HG02623 (cell line): Measurements from ENCODE around the gene SLC25A21.

Experiments used
- ATAC-seq: cut with Tn5 transposase; IDR thresholded peaks from one replicate; pipeline ENCODE4 v1.9.1; 2021; ENCODE audit warnings: moderate library complexity; ENCODE audit not compliant: unreplicated experiment

Gene SLC25A21

DNA sequence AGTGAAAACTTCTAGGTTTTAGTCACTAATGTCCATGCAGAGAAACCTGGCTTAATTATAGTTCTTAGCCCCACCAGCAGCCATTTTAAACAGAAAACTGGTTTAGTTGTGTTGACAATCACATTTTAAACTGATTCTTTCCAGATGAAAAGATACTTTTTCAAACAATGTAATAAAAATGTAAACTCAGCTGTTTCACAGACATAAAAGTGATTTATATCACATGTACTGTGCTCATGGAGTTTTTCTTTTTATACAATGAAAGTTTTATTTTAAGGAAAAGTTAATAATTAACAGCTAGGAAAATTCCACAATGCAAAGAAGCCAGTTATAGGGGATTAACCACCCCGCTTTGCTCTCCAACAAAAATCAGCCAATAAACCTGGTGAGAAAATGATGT lies 381.0 kb downstream of the SLC25A21 start:
- ATAC-seq = no peak

DNA sequence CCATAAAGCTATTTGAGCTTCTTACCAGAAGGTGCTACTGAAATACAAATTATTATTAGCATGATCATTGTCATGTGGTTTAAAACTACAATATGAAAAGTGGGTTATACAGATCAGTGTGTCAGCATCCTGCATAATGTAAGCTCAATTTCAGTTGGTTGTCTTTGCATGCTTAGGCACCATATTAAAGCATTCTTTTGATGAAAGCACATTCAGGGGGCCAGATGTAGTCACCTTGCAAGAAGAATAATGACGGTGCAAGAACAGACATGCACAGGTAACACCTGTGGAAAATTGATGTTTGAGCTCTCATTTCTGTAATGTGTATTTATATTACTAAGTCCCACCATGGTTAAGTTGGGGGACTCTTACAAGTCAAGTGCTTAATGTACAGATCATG lies 386.9 kb downstream of the SLC25A21 start:
- no peak for ATAC-seq

DNA sequence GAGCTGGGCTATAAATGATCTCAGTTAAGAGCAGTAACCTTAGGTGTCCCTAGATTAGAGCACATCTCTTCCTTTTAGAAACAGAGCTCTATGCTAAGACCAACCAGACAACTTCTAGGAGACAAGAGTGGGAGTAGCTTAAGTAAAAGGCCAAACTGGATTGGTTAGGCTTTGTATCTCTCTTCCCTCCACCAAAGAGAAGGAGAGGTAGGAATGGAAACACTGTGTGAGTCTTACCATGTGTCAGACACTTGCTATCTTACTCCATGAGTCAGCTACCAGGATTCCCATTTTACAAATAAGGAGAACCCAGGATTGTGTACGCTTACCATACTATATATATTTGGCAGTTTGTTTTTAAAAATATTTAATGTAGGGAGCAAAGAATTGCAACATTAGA lies 387.9 kb downstream of the SLC25A21 start:
- no peak for ATAC-seq

DNA sequence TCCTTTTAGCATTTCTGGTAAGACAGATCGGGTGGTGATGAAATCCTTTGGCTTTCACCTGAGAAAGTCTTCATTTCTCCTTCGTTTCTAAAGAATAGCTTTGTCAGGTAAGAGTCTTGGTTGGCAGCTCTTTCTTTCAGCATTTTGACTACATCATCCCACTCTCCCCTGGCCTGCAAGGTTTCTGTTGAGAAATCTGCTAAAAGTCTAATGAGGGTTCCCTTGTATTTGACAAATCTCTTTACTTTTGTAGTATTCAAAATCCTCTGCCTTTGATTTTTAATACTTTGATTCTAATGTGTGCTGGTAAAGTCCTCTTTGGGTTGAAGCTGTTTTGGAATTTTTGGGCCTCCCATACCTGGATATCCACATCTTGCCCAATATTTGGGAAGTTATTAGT lies 390.5 kb downstream of the SLC25A21 start:
- no peak for ATAC-seq

DNA sequence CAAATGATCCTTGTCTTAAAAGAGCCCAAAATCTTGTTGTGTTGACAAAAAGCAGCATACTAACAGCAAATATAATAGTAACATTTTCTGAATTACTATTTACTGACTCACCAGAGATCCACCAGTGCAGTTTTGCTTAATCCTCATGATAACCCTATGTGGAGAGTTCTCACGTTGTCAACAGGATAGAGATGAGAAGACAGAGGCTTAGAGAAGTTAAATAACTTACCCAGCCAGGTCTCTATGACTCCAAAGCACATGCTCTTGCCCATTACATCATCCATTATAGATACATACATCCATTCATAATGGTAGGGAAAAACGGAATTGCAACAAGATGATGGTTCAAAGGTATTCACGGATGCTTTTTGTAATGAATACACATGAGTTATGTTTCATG lies 398.8 kb downstream of the SLC25A21 start:
- no peak for ATAC-seq

DNA sequence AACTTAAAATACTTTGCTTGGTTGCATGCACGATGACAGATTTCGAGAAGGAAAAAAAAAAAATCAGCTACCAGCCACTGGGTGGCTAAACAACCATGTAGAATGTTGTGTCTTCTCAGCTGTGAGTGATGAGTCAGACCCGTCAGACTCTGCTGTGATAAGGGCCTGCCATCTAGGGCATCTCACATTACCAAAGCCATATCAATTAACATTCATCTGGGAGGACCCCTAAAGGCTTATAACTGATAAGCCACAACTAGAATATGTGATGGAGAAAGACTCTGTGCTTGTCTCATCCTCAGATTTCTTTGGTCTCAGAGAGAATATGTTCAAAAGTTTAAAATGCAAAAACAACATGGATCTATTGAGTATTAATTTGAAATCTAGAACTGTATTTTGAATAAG lies 399.3 kb downstream of the SLC25A21 start:
- no peak for ATAC-seq

DNA sequence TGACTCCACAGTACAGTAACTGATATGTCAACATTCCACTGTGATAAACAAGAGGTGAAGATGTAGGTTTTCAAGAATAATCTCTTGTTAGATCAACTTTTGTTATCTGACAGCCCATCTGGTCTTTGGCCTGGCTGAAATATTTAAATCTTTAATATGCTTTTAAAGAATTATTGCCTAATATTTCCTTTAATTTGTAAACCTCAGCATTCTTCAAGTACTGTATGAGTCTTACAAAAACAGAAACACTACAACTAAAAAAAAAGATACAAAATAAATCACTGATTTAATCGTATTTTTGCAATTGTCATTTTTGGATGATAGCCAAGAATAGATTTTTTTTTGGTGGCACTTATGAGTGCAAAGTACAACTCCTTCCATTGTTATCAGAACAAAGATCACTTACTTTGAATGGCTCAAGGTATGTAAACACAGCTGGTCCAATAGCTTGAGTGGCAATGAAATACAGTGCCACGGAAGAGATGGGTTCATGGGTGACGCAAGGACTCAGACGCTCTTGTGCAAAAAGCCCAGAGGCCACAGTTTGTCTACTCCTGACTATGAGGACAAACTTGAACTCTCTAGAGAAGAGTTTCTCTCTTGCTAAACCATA lies 401.3 kb downstream of the SLC25A21 start:
- no peak for ATAC-seq

DNA sequence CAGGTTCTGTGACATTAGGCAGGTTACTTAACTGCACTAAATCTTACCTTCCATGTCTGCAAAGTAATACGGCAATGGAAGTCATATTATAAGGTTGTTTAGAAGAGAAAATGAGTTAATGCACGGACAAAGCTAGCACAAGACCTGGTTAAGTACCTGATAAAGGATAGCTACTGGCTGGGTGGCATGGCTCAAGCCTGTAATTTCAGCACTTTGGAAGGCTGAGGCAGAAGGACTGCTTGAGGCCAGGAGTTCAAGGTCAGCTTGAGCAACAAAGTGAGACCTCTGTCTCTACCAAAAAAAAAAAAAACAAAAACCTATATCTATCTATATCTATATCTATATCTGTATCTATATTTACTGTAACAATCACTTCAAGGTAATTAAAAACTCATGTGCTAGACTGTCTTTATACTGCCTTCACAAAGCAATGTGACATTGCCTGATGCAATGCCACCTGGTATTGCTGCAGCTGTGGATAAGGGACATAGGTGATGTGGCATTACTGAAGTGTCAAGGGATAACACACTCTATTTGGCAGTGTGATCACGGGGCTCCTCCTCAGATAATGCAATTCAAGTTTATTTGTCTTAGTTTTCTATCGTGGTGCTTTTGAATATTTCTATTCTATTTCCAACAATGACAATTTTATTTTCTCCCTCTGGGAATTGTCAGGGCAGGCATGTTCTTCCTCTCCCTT lies 403.6 kb downstream of the SLC25A21 start:
- no peak for ATAC-seq

DNA sequence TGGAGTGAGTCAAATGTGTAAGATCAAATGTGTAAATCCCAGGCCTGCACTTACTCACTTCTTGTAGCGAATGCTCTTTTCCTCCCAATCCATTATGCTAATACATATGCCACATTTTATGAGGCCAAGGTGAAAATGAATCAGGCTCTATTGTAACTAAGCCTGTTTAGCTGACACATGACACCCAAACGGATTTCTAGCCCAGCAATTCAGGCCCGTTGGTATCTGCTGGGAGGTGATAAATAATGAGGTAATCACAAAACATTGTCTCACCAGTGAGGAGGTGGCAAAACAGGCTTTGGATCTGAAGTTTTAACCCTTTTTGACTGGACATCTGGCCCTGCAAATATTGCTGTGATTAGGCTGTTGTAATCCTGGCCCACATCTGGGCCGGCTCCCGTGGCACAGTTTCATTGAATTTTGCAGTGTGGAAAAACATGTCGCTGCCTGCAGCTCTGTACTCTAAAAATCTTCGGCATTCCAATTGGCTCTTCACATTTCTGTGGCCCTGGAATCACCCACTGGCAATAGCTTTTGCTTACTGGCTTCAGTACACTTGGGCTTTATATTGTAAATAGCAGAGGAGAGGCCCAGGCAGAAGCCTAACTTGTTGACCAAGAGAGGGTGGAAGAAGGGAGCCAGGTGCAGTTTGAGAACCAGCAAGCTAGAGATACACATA lies 404.7 kb downstream of the SLC25A21 start:
- ATAC-seq = no peak

DNA sequence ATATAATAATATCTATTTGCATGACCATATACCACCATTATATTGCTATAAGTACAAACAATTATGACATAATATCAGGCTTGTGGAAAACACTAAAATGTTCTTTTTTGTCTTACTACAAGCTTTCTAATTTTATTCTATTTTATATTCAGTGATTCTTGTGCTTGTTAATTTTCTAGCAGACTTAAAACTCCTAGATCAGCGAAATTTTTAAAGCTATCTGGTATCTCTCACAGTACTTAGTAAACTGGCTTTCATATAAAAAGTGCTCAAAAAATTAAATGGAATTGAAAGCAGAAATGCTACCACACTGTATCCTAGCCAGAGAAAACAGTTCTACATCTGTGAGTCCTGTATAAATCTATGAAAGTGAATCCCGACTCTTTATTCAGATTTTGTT lies 405.4 kb downstream of the SLC25A21 start:
- no peak for ATAC-seq

DNA sequence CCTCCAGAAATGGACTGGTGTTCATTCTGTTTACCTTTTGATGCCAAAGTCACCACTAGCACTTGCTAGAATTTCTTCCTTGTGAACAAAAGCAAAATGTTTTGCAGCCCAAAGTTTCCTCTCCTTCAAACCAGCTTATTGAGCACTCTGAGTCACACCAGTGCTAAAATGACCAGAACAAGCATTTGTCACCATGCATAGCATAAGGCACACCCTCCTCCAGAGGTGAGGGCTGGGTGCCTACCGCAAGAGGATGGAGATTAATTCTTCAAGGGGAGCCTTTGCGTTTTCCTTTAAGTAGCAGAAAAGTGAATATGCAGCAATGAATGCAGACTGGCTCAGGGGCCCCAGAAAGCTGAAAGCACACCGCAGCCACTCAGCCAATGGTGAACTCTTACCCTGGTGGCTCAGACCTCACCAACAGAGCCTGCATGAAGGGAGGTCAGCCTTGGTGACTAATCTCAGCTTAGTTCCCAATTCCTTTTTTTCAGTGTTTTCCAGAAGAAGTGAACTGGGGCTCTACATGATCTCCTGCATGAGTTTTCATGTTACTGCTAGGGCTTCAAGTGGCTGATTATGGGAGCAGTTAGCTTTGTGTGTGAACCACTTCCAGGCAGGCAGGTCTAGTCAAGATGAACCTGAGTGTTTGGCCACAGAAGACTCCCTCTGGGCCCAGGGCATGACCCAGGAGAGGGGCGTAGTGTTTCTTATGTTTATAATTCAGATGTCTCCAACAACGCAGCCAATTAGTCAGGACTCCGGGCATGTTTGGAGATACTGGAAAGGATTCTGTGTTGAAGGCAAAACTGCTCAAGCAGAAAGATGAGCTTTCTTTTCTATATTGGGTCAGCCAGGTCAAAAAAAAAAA lies 414.4 kb downstream of the SLC25A21 start:
- ATAC-seq = no peak

DNA sequence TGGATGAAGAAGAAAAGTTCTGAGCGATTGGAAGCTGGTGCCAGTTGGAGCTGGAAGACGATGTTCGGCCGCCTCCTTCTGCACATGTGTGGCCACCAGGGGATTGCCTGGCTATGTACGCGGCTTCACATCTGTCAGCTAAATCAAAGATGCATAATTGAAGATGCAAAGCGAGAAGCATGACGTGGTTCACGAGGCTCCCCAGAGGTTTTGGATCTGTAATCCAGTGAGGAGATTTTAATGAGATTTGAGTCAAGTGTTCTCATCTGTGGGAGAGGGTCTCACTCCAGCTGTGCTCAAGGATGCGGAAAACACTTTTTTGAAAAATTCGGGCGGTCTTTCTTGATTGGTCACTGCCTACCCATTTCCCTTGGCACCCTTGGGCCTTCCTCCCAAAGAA lies 416.2 kb downstream of the SLC25A21 start:
- no peak for ATAC-seq

DNA sequence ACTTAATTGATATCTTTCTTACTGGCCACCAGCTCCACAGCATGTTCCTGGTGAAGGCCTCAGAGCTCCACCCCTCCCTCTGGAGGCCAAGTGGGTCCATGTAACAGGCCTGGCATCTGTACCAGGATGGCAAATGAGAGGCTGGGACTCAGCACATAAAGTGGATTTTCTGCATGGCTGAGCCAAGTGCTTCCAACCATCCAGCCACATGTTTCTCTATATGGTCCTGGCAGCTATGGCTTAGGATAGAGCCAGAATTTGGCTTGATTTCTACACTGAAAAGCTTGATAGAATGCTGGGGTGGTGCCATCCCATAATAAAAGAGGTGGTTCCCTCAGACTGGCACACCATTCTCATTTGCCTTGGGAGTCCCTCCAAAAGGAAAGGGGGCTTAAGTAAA lies 416.6 kb downstream of the SLC25A21 start:
- ATAC-seq = no peak

DNA sequence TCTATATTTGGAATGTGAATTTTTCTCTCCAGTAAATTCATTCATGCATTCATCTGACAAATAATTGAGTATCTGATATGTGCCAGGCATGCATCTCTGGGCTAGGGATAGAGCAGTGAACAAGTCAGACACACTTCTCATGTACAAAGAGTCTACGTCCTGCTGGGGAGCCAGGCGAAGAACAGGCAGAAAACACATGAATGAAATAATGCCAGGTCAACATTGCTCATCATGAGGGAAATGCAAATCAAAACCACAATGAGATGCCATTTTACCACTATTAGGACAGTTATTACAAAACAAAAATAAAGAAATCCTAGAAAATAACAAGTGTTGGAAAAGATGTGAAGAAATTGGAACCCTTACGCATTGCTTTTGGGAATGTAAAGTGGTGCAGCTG lies 420.5 kb downstream of the SLC25A21 start:
- ATAC-seq = no peak

DNA sequence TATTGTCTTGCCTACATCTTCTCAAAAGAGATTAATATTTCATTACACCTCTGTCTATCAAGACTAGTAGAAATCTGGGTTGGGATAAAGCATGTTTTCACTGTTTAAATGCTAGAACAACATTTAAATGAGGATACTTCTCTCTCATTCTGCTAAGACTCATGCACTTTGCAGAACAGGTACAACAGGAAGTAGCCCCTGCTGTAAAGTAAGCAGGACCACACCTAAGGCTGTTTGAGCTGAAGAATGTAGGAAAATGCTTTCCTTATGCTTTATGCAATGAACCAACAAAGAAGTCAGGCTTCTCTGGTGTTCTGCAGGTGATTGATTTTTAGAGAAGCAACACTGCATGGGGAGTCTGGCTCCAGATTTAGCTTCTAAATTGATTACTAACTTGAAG lies 421.3 kb downstream of the SLC25A21 start:
- no peak for ATAC-seq

DNA sequence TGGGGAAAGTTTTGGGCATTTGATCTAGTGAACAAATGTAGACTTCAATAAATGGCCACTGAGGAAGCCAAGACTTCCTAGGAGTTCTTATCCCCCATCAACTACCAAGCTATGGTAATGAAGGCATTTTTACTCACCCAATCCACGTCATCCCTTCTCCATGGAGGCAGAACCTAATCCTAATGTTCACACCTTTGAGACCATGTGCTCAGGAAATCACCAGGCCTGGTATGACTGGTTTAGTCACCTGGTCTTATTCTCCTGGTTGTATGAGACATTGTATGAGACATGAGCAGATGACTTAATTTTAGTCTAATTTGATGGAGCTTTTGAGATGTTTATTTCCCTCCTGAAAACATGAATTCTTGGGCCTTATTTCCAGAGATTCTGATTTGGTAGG lies 422.2 kb downstream of the SLC25A21 start:
- ATAC-seq = no peak

DNA sequence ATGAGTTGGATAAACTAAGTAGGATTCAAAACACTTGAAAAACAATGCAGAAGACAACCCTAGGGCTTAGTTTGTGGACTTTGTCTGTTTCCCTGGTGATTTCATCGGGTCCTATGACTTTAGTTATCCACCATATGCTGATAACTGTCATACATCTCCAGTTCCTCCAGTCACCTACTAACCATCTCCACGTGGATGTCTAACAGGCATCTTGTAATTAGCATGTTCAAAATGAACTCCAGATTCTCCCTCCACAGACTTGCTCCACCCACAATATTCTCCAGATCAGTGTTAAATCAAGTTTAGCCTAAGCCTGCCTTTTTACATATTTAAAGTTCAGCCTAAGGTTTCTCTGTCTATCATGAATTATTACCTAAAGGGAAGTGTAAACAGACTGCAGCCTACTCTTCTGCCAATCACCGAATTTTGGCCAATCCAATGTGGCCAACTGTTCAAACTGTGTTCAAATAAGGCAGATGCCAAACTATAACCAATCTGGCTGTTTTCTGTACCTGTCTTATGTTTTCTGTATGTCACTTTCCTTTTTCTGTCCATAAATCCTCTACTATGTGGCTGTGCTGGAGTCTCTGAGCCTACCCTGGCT lies 423.7 kb downstream of the SLC25A21 start:
- ATAC-seq = no peak

DNA sequence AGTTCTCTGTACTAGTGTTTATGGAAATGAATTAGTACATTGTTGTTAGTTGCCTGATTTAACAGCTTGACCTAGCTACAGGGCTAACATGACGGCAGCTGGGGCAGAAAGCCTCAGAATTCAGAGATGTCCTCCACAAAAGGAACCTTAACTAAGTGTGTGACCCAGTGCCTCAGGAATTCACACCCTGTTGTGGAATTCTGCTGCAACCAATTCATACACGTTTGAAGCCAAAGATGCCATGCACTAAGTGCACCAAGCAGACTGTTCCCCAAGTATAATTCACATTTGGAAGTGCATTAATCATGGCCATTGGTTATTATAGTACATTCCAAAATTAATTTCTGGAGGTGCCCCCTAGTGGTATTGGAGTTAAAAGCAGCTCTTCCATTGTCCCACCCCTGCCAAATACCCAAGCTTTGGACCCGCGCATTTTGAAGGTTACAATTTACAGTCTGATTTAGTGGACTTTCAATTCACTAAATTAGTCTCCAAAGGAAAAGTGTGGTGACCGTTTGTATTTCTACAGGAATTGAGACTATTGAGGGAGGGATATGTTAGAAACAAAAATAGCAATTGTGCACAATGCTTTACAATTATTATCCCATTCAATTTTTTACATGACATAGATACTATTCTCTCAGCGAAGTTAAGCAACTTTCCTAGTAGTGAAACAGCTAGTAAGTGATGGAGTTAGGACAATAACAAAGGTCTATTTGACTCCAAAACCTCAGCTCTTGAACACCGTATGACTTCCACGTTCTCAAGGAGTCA lies 424.8 kb downstream of the SLC25A21 start:
- ATAC-seq = no peak

DNA sequence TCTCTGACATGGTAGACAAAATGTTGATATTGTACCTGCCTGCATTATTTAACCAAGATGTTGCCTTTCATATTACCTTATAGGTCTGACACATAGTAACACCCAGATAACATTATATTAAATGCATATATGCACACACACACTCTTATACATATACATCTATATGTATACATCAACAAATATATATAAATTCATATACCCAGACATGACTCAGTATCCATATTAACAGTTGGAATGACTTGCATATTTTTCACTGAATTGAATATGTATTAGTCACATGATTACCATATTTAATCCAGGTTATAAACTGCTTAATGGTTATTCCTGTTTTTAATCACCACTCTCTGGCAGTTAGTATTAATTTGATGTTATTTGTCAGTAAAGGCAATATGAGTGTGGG lies 425.5 kb downstream of the SLC25A21 start:
- ATAC-seq = no peak

DNA sequence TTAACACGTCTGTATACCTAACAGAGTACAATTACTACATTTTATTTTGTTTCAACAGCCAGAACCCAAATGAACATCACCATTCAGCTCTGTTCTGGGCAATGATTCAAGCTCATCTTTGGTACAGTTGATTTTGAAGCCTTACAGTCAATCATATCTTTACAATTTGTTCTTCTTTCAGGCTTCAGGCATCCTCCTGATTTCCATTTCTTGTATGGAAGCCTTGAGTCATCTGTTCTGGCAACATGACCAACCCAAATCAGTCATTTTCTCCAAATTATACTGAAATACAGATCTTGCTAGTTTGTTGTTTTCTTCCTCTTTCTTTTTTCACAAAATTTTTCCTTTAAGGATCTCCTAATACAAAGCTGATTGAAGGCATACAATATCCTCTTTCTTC lies 430.5 kb downstream of the SLC25A21 start:
- no peak for ATAC-seq
